ENCODE measurements around the gene RBM38.

GRCh38 chr20:57384486-57384885 lies 6.7 kb upstream of the RBM38 start:
- TF ChIP-seq CTCF (IDR thresholded peaks at IDR 0.05) = no peak
- TF ChIP-seq POLR2A (IDR thresholded peaks at IDR 0.05) = no peak

Measured in Peyer's patch (tissue), 4 donors.